Measurements from ENCODE around the gene TAF15.

TAF15 gene

DNA sequence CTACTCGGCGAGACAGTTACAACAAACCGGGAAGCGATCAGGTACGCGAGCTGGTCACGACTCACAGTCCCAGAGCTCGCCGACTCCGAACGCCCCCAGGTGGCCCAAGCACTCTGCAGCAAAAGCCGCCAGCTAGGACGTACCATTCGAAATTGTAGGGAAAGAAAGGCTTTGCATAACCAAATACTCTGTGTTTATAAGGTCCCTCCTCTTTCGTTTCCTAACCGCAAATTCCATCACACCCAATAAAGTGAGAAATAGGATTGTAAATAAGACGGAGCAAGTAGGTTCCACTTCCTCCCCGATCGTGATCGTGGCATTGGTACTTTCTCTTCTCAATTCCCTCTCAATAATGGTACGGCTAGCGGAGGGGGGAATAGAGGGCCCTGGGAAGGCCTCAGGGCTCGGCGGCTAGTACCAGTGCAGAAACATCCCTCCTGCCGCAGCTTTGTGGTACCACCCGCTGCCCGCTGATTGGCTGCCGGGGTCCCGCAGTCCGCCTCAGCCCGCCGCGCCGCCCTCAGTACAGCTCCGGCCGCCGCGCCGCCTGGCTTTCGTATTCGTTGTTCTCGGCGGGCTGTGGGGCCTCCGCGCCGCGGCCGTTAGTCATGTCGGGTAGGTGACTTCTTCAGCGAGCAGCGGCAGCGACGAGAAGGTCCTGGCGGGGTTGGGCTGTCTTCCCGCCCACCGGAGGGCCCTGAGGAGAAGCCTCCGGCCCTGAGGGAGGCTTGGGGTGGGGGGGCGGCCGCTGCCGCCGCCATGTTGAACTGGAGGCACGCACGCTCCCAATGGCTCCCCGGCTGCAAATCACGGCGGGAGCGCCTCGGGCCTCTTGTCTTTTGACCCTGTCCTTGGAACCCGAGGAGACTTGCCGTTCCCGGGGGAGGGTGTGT, at the start of gene TAF15:
Gene TAF15 (plus strand): TSS at position 523 of the 893 bp plus-strand sequence. CDS start 86 bp downstream, at position 609.
- DNase-seq: peak; percentile 98

DNA sequence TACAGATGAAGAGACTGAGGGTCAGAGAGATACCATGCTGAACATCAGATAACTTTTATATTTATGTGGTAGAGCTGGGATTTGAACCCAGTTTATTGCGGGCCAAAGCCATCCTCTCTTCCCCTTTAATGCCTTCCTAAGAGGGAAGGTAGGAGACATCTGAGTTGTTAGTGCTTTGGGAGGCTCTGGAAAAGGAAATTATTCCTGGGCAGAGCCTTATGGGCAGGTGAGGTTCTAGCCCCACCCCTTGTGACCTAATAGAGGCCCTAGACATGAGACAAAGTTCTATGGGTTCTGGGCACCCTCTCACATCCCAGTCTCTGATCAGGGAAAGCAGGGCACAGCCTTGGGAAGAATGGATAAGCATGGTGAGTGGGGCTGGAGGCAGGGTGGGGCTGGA, 48.7 kb upstream of the TAF15 start, which contains the start of gene C17orf50:
Gene C17orf50 (plus strand): TSS at position 301 of the 400 bp plus-strand sequence. CDS start 55 bp downstream, at position 356.
- DNase-seq: no peak

DNA sequence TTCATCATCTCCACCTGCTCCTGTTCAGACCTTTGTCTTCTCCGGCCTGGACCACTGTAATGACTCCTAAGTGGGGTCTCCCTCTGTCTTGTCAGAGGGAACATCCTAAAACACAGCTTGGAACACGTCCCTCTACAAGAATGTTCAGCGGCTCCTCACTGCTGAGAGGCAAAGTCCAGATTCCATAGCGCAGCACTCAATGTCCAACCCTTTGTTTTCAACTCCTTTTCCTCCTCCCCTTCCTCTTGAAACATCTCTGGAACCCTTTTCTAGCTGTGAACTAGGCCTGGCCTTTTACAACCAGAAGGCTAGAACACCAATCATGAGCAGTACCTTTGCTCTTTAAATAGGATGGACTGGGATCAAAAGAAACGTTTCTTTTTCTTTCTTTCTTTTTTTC, 47.7 kb upstream of the TAF15 start:
- no peak for DNase-seq

DNA sequence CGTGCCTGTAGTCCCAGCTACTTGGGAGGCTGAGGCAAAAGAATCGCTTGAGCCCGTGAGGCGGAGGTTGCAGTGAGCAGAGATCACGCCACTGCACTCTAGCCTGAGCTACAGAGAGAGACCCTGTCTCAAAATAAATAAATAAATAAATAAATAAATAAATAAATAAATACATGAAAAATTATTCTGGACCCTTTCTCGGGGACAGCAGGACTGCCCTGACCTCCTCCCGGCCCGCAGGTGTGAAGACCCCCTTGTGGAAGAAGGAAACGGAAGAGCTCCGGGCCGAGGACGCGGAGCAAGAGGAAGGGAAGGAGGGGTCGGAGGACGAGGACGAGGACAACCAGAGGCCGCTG, 45.5 kb upstream of the TAF15 start:
- DNase-seq: no peak

DNA sequence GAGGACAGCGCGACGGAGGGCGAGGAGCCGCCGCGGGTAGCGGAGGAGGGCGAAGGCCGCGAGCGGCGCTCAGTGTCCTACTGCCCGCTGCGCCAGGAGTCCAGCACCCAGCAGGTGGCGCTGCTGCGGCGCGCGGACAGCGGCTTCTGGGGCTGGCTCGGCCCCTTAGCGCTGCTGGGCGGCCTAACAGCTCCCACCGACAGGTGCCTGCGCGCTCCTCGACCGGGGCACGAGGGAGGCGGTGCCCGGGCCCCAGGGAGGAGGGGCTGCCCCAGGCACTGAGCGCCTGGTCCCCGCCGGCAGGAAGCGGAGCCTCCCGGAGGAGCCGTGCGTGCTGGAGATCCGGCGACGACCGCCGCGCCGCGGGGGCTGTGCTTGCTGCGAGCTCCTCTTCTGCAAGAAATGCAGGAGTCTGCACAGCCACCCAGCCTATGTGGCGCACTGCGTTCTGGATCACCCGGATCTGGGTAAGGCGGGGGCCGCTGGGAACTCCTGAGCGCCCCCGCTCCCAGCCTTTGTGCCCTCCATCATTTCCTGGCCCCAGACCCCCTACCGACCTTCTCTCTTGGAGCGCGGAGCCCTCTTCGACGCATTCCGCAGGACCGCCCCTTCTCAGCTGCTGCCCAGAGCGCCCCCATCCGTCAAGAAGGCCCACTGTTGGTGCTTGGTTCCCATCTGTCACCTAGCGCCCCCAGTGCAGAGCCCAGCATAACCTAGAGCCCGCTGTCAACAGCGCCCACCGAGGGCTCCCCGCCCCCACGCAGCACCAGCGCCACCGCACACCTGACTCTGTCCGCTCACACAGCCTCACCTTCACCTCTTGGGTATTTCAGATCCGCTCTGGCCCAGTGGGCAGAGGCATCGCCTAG, 44.9 kb upstream of the TAF15 start:
- DNase-seq: peak; percentile 74

DNA sequence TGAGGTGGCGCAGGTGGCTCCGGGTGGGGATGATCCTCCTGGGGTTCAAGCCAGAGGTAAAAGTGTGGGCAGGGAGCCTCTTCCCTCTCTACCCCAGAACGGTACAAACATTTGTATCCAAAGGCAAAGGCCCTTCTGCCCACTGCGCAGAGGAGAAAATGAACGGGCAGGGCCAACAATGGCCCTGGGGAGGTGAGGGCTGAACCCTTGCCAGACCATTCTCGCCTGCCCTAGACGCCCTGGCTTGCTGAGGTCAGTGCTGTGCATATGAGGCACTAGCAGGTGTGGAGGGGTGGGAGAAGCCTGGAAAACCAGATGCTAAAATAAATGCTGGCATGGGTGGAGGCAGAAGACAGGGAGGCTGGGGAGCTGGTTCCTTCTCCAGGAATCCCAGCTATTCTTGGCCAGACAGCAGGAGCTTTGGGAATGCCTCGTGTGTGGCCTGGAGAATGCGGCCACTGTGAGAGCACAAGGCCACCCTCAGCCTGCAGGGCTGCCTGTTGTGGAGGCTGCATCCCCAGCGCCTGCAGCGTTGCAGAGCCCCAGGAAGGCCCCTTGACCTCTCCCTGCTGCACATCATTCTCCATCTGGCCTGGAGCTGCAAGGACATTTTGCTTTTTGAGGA, 44.1 kb upstream of the TAF15 start:
- no peak for DNase-seq

DNA sequence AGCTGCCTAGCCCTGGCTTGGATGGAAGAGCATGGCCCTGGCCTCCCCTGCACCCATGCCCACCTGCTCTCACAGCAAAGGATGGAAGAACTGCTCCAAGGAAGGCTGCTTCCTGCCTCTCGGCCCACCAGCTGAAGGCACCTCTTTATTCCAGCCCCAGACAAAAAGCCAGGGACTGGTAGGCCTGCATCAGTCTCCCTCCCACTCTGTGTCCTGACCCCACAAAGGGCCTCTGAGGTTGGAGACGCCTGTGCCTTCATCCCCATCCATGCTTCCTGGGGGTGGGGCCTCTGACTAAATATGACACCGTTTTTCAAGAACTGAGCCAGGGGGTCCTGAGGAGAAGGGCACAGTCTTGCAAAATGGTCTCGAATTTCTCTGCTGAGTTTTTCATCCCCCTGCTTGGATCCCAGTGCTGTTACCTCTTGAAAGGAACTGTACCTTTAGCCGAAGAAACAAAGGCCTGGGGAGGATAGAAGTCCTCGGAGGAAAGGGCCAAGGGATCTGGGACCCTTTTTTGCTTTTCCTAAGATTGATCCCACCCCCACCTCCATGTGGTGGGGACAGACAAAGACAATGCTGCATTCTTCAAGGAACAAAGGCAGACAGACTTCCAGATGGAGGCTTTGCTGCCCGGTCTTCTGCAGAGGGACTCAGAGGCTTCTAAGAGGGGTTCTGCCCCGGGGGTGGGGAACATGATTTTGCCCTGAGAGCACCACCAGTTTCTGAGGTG, 43.4 kb upstream of the TAF15 start:
- DNase-seq: no peak

DNA sequence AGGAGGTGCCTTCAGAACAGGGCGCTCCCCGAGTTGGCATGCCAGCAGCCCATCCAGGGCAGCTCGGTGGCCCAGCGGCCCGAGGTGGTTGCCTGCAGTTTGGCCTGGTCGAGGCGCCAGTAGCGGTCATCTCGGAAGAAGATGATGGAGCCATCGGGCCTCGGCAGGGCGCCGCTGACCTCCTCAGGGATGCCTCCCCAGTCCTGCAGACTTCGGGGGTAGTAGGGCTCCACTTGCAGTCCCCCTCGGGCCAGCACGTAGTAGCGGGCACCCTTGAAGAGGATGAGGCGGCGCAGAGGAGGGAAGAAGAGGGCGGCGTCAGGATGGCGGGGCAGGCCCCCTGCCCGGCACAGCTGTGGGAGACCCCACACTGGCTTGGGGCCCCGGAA, 42.8 kb upstream of the TAF15 start:
- DNase-seq: no peak

DNA sequence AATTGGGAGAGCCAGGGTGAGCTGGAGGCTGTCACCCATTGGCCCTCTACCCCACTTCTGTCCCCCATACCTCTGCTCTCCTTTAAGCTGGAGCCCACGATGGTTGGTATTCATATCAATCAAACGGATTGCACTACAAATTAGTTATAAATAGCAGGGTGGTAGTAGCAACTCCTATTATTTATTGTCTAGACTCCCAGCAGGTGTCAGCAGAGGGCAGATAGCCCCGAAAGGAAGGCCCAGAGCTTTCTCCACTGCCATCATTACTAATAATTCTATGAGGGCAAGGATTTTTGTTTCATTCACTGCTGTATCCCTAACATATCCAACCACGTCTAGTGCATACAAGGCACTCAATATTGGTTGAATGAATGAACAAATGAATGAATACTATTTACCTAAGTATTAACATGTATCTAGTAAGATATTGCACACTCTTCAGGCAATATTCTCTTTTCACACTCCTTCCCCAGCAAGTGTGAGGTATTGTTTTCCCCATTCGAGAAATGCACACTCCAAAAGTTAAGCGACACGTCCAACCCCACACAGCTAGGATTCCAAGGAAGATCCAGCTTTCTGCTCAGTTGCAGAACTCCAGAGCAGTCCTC, 42.3 kb upstream of the TAF15 start:
- no peak for DNase-seq

DNA sequence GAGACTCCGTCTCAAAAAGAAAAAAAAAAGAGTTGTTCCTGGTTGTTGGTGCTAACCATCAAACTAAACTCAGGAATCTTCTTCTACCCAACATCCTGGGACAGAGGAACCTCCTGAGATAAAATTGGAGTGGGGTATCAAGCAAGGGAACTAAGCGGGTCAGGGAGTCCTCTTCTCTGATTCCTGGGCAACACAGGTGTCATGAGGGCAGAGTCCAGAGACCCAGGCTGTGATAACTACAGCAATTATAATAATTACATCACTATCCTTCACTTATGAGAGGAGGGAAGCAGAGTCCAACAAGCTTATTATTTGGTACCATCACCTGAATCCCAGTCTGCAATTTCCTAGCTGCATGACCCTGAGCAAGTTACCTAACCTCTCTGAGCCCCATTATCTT, 40.5 kb upstream of the TAF15 start:
- no peak for DNase-seq

DNA sequence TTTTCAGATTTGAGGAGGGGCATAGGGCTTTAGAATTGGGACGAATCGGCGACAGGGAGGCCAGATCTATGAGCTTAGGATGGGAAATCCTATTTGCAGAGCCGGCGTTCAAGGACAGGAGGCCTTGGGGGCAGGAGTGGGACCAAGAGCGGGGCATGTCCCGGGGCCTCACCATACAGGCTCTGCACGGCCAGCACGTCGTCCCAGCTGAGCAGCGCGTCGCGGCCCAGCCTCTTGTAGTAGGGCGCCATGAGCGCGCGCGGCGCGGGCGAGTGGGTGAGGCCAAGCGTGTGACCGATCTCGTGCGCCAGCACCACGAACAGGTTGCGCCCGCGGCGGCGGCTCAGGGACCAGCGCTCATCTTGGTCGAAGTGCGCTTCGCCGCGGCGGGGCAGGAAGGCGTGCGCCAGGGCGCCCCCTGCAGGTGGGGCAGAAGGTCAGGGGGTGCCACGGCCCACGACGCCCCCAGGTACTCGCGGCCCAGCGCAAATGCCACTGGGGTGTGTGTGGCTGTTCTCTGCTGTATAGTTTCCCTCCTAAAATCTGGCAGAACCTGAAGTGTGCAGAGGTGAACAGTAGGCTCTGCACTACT, 39.3 kb upstream of the TAF15 start:
- DNase-seq: no peak

DNA sequence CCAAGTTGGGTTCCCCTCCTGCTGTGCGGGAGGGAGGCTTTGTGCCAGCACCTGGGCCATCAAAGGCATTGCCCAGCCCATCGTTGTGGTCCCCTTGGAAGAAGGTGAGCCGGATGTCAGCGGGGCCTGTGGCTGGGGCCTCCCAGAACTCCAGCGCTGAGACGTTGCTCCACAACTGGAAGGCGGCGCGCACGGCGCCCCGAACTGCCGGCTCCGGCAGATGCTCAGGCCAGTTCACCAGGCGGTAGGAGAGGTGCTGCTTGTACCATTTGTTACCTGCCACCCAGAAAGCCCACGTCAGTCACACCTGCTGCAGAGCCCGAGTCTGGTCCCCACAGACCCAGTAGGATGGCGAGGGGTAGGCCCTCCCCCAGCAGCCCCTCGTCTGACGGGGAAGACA, 36.2 kb upstream of the TAF15 start:
- DNase-seq: no peak

DNA sequence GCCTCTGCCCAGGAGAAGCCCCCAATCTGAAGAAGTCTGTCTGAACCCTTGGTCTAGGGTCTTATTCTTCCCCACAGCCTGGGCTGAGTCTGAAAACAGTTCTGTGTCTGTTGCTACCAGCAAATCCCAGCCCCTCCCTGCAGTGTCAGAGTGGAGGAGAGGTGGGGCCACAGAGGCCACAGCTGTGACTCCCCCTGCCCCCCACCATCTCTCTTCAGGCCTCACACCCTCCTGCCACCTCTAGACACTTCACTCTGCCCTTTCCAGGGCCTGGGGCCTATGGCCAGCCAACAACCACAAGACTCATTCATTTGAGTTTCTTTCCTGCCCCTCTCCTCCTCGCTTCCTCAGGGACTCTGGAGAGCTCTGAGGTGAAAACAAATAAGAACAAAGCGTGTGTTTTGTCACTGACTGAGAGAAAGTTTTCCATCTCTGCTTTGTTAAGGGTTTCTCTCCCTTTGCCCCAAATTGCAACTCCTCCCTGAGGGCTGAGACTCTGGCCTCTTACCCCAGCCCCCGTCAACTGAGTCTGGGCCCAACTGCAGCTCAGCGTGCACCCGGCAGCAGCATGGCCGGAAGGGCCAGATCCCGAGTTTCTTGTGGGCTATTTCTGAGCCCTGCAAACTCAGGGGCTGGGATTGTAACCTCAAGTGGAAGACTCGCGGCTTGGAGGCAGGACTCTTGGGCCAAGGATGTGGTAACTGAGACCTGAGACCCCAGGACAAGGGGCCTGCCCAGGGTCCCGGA, 35.4 kb upstream of the TAF15 start:
- DNase-seq: no peak

DNA sequence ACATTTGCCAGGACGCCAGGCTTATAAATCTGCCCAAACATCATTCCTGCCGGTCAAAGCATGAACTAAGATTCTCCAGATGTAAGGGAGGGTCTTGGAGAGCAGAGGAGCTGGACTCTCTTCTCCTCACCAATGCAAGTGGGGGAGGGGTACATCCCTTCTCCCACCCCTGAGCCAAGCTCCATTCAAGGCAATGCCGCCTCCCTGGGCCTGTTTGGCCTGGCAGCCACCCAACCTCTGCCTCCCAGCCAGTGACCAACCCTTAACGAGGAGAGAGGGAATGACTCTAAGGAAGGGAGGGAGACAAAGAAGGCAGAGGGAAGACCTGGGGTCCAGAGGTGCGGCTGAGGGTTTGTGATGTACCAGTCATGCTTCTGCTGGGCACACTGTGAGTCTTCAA, 34.8 kb upstream of the TAF15 start:
- no peak for DNase-seq

DNA sequence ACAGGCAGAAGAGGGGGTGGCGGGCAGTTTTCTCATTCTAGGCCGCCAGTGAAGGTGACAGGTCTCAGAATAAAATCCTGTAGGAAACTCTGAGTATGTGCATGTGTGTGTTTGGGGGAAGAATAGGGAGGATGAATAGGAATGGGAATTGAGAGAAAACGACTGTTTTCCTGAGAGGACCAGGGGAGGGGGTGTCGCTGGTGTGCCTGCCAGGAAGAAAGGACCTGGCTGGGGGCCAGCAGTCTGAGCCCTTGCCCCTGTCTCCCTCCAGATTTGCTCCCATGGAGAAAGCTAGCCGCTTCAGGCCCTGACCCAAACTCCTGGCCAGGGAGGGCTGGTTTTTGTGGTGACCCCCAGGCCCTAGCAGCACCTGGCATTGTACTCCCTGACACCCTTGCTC, 34.2 kb upstream of the TAF15 start:
- no peak for DNase-seq

DNA sequence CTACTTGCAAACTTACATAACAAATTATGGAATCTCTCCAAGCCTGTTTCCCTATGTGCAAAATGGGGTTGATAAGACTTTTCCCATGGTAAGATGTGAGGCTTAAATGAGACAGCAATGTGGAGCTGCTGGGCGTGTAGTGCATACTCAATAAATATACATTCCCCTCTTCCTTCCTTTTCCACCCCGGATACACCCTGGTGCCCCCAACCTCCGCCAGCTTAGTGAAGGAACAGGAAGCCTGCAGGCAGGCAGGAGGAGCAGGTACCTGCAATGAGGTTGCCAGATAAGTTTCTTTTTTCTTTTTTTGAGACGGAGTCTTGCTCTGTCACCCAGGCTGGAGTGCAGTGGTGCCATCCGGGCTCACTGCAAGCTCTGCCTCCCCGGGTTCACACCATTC, 33.7 kb upstream of the TAF15 start:
- no peak for DNase-seq

DNA sequence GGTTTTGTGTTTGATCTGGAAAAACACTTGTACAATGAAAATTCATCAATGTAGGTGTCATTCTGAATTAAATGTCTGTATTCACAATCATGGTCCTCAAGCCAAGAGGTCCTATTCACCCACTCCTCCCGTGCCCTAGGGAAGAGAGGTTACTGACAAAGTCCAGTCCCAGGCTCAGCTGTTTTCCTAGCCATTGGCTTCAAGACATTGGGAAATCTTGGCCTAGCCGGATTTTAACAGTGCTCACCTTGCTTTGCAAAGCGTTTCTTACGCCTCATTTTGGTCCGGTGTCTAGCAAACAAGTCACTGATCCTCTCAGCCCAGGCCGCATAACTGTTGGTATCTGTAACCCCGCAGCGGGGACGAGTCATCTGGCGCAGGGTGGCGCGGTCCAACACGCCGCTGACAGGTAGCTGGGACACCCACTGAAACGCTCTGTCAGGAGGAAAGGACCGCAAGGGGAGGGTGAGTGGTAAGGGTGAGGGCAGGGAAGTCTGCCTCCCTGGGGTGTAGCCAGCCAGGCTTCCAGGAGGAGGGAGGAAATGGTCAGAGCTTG, 30.6 kb upstream of the TAF15 start:
- DNase-seq: no peak

DNA sequence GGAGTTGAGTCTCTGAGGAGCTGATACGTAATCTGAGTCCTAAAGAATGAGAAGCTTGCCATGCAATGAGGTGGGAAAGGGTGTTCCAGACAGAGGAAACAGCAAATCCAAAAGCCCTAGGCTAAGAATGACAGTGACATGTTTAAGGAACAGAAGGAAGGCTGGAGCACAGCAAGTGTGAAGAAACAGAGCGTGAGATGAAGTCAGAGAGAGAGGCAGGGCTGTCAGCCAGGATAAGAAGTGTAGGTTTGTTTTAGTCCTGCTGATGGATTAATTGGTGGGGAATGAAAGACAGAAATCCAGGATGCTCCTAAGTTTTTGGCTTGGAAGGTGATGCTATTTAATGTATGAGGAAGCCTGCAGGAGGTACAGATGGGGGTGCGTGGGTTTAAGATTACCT, 28.3 kb upstream of the TAF15 start:
- no peak for DNase-seq

DNA sequence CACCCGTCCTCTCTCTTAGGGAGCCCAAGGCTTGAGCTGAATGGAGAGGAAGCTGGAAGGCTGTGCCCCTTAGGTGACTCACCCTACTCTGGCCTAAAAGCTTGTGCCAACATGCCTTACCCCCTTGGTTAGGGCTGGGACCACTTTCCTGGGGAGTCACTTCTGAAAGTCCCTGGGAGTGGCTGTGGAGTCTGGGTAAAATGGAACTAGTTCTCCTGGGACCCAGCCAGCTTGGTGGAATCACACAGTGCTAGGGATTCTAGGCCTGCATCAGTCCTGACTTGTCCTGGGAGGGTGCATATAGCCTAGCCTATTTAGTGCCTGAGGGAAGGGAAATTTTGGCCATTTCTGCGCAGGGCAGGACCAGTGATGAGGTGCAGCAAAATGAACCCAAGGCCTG, 24.4 kb upstream of the TAF15 start:
- no peak for DNase-seq

DNA sequence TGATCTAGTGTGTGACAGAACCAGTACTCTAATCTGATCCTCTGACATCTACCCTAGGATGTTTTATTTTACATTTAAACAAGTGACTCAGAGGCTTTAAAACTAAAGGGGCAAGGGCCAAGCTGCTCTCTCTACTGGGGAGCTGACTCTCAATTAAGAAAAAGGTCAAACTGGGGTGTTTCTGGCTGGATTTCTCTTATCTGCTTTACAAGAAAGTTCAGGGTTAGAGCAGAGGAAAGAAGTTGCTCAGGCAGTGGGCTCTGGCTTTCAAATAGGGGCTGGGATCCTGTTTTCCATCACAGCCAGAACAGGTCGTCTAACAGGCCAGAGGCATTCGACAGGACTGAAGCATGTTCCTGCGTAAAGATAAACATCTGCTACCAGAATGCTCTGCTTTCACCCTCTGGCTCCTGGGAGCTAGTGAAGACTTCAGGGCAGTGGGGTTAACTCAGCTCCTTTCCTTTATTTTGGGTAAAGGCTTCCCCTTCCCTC, 22.3 kb upstream of the TAF15 start:
- no peak for DNase-seq
